ENCODE results near the gene SANBR.
"Not testable (repeated sequence)": the region's sequence is repeated elsewhere in the genome, so short reads cannot be mapped to it uniquely, and the experiment has no call there.

Gene SANBR

DNA sequence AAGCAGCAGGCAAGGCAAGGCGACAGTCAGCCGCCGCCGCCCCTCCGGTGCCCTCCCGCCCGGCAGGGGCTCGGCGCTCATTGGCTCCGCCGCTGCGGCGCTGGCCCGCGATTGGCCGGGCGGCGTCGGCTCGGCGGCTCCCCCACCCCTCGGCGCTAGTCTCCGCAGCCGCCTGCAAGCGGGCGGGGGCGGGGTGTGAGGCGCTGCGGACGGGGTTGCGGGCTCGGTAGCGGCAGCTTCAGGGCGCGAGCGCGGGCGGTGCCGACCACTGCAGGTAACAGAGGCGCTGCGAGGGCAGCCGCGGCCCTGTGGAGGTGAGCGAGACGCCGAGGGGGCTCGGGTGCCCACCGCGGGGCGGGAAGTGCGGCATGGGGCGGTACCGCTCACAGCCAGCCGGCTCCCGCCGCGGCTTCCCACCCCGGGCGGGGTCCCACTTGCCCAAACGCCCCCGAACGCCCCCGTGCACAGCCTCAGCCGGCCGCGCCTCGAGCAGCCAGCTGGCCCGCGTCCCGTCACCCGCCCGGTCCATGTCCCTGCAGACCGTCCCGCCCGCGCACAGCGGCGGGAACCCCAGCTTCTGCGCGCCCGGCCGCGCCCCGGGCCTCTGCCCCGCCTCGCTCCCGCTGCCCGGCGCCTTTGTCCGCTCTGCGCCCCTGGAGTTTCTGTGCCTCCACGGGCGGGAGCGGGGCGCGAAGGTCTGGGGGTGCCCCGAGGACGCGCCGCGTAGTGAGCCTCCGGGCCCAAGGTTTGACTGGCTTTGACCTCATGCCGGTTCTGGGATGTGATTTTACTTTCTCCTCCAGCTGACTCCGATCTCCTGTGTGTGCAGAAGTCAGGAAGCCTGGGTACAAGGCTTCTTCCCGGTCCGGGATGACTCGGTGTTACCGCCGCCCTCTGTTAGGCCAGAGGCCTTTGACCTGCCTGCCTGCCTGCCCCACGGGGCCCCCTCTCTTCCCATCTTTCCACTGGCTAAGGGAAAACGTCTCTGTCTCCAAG is at the start of gene SANBR:
Gene SANBR, plus strand, starts transcription at position 158 of the 996 bp plus-strand sequence. CDS start 4,480 bp downstream, outside the sequence.
- peak; percentile 92 for DNase-seq

DNA sequence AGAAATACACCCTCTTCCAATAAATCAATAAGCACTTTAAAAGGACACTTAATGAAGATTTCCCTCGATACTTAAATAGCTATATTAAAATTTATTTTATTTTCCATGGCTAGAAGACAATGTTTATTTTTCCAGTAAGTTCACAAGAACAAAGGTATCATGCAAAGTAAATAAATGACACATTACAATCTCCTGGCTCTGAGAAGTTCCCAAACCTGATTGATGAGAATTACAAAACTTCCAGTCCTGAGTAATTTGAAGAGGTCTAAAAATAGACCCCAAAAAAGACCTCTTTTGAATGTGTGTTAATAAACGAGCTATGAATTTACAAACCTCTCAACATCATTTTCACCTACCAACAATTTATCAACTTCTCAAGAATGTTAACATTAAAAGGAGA is 49.7 kb upstream of the SANBR start:
- no peak for DNase-seq

DNA sequence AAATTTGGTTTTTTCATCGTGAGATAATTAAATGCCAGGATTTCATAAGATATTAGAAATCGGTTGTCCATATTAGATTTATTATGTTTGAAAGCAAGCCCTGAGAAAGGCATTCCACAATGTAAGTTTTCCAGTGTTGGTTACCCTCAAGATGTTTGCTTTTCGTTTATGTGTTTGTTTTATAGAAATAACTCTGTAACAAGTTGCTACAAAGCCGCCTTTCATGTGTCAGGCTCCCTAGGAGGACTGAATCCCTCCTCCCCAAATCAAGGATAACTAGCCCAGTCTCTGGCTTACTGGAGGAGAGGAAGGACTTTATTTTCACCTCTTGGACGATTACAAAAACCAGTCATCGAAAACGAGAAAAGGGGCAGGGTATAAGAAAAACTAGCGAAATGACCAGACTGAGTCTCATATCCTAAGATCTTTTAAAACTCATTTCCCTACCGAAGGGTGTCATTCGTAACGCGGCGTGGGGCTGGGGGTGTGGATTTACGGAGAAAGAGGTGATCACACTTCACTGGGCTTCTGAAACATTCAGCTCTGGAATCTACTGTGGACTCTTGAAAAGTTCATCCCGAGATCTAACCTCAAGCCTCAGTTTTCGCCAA is 49.2 kb upstream of the SANBR start:
- no peak for DNase-seq

DNA sequence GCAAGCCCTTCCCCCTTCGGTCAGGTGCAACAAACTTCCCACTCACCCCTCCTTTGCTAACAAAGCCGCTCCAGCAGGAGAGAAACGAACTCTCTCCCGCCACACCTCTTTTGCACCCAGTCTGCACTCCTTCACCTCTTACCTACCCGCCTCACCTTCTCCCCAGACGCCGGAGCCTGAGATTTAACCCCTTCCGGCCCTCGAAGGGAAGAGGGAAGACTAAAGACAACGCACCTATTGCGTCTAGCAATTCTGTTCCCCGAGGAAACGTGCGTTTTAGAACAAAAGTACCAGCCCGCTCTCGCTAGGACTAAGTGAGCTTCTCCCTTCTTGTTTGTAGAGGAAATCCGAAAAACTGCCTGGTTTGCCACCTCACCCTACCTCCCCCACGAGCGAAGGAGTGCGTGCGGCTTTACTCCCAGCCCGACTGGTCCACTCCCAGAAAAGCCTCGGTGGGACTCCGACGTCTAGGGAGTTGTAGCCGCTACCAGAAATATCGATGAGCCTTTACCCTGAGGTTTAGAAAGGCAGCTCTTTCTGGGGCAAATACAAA is 48.6 kb upstream of the SANBR start:
- peak; percentile 95 for DNase-seq

DNA sequence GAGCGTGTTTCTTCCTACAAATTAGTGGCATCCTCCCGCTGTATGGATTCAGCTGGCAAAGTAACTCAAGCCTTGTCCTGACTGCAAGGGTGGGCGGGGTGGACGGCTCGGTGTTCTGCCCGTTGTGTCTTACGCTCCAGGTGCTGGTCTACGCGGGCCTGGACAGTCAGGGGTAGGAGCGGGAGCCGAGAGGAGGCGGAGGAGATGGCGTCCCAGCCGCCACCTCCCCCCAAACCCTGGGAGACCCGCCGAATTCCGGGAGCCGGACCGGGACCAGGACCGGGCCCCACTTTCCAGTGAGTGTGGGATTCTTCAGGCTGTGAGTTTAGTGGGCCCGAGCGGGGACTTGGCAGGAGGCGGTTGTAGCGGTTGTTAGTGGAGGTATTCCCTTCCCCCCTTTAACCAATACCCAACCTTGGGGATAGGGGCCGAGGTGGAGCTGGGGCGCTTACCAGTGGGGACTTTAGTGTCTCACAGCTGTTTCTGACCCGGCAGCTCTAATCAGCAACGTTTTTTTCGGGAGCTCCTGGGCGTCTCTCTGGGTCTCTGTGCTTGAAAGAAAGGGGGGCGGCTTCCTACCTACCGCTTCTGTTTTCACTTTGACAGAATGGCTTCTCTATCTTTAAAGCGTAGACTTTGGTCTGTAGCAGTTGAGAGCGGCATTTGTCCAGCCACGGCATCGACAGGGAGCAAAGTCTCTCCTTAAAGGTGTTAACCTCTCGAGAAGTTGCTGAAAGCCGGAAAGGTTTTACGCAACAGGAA is 47.9 kb upstream of the SANBR start, which contains the start of the genes PEX13 and PUS10:
Gene PEX13, plus strand, starts transcription at position 165 of the 762 bp plus-strand sequence. Its CDS starts 40 bp downstream, at position 205.
Gene PUS10, minus strand, starts transcription at position 700 of the 762 bp plus-strand sequence. CDS start 6,365 bp downstream, outside the sequence.
- DNase-seq: peak; percentile 94

DNA sequence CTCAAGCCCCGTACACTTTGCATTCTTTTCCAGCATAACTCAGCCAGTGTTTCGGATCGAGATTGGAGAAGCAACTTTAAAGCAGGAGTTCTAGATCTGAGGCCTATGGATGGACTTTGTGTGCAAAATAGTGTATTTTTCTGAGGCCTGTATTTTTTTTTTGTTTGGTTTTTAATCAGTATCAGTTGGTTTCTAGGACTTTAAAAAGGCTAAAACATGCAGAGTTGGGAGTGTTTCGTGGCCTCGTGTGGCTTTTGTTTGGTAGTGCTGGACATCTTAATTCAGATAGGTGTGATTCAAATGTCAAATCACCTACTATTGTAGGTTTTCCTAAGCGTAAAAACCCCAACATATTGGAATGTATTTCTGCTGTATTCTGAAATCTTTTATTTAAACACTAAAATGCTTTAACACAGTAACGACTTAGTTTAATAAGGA is 47.3 kb upstream of the SANBR start:
- DNase-seq: peak; percentile 55

DNA sequence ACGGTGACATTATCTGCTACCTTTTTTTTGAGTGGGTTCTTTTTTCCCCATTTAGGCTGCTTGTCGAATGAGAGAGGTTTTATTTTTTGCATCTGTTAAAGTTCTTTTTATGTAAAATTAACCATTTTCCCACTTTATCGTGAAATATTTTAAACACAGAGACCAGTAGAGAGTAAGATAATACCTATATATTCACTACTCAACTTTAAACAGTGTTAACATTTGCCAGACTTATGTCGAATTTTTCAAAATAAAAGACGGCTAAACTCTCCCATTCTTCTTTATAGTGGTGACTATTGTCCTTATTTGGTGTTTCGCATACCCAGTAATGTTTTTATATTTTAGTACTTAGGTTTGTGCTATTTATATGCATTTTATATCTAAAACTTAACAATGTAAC is 46.9 kb upstream of the SANBR start:
- DNase-seq: no peak

DNA sequence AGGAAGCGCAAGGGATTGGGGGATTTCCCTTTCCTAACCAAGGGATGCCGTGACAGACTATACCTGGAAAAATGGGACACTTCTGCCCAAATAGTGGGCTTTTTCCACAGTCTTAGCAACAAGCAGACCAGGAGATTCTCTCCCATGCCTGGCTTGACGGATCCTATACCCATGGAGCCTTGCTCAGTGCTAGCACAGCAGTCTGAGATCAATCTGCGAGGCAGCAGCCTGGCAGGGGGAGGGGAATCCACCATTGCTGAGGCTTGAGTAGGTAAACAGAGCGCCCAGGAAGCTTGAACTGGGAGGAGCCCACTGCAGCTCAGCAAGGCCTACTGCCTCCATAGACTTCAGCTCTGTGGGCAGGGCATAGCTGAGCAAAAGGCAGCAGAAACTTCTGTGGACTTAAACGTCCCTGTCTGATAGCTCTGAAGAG is 44.4 kb upstream of the SANBR start:
- DNase-seq: no peak

DNA sequence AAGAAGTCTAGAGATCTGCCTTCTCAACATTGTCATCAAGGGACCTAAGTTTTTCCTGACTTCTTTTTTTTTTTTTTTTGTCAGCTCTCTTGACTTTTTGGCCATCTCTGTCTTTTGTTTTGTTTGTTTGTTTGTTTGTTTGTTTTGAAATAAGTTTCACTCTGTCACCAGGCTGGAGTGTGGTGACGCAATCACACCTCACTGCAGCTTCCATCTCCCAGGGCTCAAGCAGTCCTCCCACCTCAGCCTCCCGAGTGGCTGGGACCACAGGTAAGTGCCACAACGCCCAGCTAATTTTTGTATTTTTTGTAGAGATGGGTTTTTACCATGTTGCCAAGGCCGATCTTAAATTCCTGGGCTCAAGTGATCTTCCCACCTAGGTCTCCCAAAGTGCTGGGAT is 42.0 kb upstream of the SANBR start:
- no peak for DNase-seq

DNA sequence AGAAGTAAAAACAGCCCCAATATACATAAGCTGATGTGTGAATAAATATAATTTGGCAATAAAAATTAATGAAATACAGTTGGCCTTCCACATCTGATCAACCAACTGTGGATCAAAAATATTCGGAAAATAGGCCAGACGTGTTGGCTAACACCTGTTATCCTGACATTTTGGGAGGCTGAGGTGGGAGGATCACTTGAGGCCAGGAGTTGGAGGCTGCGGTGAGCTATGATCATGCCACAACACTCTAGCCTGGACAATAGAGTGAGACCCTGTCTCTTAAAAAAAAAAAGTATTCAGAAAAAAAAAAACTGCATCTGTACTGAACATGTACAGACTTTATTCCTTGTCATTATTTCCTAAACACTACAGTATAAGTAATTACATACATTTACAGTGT is 36.1 kb upstream of the SANBR start:
- no peak for DNase-seq

DNA sequence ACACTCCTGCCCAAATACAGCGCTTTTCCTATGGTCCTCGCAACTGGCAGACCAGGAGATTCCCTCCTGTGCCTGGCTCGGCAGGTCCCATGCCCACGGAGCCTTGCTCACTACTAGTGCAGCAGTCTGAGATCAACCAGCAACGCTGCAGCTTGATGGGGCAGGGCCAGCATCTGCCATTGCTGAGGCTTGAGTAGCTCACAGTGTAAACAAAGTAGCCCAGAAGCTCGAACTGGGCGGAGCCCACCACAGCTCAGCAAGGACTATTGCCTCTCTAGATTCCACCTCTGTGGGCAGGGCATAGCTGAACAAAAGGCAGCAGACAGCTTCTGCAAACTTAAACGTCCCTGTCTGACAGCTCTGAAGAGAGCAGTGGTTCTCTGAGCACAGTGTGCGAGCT is 31.1 kb upstream of the SANBR start:
- not testable (repeated sequence) for DNase-seq

DNA sequence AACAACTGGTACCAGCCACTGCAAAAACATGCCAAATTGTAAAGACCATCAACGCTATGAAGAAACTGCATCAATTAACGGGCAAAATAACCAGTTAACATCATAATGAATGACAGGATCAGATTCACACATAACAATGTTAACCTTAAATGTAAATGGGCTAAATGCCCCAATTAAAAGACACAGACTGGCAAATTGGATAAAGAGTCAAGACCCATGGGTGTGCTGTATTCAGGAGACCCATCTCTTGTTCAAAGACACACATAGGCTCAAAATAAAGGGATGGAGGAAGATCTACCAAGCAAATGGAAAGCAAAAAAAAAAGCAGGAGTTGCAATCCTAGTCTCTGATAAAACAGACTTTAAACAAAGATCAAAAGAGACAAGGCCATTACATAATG is 29.0 kb upstream of the SANBR start:
- not testable (repeated sequence) for DNase-seq

DNA sequence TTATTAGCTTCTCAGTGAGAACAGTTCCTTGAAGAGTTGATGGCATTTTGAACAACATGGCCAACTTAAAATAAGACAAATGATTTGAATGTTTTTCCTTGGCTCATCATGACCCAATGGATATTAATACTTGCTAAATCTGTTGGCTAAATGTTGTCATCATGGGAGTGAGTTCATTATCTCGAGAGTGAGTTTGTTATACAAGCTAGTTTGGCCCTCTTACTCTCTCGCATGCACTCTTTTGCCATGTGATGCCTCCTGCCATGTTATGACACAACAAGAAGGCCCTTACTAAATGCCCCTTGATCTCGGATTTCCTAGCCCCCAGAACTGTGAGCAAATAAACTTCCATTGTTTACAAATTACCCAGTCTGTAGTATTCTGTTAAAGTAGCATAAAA is 22.9 kb upstream of the SANBR start:
- no peak for DNase-seq

DNA sequence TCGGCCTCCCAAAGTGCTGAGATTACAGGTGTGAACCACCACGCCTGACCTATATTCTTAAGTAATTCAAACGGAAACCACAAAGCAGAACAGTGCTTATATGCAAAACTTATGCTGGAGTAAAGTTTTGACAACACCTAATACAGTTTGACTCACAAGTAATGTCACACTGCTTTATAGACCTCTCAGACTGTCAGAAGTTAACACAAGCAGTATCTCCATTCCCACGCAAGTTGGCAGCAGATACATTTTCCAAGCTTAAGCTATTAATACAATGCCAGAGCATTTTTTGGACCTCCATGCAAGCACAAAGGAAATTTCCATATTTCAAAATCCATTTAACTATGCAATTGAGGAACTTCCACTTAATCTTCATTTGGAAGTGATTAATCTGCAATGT is 21.0 kb upstream of the SANBR start:
- DNase-seq: no peak

DNA sequence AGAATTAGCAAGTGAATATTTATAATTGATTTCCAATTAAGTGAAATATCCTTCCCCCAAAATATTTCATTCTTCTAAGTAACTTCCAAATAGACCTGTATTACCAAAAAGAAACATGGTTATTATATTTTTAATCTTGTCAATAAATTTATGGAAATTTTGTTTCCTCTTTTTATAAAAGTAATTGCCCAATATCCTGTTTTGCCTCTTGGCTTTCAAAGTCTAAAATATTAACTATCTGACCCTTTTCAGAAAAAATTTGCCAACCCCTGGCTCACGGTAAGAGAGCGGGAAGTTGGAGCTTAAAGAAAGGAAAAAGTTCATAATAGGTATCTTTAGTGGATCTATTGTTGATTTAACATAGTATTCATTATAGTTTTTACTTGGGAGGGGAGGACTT is 20.4 kb upstream of the SANBR start:
- no peak for DNase-seq

DNA sequence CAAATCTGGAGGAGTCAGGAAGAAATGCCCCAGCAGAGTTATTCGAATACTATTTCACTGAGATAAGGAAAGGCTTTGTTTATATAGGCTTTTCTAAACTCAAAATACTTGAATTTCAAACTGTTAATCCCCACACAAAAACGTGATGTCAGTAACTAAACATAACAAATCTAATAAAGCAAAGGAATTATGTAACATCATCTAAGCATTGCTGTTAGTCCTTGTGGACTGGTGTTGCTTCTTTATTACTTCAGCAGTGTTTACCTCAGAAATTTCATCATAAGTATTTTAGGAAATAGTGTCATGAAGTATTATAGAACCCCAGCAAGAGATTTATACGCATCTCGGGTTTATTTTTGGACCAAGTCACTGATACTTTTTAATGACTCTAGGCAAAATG is 19.7 kb upstream of the SANBR start:
- no peak for DNase-seq

DNA sequence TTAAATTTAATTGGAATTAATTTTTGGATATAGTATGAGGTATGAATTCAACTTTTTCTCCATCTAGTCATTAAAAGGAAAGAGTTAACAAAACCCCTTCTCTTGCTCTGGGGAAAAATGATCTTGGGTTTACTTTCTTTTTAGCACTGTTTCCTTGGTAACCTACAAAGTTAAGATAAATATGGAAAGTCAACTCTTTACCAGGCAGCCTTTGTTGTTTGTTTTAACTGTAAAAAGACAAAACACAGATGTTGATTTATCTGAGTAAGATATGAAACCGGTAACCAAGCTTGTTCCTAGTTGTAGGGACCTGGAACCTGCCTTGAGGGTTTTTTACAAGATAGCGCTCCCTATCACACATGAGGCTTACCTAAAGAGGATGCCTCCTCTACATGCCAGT is 10.1 kb upstream of the SANBR start:
- DNase-seq: no peak

DNA sequence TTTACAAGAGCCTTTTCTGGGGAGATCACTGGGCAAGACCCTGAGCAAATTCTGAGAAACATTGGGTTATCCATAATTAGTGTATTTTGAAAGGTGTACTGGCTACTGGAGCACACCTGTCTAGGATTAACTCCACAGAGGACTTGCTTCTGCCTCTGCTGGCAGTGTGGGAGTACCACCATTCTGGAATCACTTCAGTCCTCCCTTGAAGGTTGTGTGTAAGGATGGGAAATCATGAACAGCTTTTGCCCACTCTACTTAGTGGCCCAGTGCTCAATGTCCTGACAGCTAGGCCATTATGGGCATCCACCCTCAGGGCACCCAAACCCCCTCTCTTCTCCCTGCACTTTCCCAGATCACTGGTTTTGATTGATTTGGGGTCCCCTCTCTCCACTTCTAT is 8.1 kb upstream of the SANBR start:
- DNase-seq: no peak

DNA sequence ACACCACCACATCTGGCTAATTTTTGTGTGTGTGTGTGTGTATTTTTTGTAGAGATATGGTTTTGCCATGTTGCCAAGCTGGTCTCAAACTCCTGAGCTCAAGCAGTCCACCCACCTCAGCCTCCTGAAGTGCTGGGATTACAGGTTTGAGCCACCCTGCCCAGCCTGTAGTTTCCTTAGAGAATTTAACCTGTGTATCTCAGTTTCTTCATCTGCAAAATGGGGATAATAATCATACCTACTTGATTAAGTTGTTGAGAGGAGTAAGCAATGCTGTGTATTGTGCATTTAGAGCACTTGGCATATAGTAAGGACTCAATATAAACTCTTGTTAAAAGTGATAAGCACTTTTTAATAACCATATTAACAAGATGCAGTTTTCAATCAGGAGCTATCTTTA is 6.3 kb upstream of the SANBR start:
- DNase-seq: no peak

DNA sequence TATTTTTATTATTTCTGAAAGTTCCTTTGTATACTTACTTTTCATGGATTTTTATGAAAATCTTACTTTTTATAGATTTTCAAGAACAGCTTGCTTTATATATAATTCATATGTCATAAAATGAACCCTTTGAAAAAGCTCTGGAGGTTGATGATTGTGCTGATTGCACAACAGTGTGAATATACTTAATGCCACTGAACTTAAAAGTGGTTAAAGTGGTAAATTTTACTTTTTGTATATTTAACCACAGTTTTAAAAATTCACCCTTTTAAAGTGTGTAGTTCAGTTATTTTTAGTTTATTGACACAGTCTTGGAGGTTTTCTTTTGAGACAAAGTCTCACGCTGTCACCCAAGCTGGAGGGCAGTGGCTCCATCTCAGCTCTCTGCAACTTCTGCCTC is 8.4 kb downstream of the SANBR start:
- no peak for DNase-seq

DNA sequence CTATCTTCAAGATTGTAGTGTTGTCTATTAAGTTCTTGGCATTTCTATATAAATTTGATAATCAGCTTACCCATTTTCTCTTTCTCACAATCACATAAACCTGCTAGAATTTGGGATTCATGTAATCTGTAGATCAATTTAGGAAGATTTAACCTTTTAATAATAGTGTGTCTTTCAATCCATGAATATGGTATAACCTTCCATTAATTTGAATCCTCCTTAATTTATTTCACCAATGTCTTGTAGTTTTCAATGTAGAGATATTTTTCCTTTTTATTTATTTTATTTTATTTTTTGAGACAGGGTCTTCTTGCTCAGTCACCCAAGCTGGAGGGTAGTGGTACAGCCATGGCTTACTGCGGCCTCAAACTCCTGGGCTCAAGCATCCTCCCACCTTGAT is 20.2 kb downstream of the SANBR start:
- no peak for DNase-seq

DNA sequence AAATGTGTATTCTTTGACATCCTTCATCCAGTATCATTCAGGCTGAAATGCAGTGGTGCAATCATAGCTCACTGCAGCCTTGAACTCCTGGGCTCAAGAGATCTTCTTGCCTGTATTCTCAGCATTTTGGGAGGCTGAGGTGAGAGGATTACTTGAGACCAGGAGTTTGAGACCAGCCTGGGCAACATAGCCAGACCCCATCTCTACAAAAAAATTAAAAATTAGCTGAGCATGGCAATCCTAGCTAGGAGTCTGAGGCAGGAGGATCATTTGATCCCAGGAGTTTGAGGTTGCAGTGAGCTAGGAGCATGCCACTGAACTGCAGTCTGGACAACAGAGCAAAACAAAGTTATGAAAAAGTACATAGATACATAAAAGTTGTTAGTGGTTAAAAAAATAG is 24.1 kb downstream of the SANBR start:
- DNase-seq: no peak

DNA sequence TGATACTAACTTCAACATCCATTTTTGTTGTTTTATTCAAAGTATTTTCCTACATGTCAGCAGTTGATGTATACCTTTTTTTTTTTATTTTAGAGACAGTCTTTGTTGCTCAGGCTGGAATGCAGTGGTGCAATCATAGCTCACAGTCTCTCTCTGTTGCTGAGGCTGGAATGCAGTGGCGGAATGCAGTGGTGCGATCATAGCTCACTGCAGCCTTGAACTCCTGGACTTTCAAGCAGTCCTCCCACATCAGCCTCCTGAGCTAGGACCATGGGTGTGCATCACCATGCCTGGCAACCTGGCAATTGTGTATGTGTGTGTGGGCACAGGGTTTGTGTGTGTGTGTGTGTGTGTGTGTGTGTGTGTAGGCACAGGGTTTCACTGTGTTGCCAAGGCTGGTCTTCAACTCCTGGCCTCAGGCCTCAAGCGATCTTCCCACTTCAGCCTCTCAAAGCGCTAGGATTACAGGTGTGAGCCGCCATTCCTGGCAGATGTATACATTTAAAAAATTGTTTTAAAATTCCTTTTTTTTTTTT is 24.8 kb downstream of the SANBR start:
- no peak for DNase-seq

All from NCI-H2171 treated with DMSO at 0.1 percent for 48 hours (cell line).